Measurements from ENCODE around the gene VIL1.

- TF ChIP-seq CTCF (IDR thresholded peaks at IDR 0.05; ENCODE audit: insufficient read depth, low read length) (no peak), GABPA (IDR thresholded peaks at IDR 0.05; ENCODE audit: low read depth) (no peak), POLR2AphosphoS5 (IDR thresholded peaks at IDR 0.05; ENCODE audit: low read depth) (no peak), REST (IDR thresholded peaks at IDR 0.05; ENCODE audit: insufficient replicate concordance, low read depth) (no peak), SPI1 (IDR thresholded peaks at IDR 0.05; ENCODE audit: borderline replicate concordance, low read depth) (no peak)
Observed at GRCh38 chr2:218404351-218405085, 14.4 kb upstream of the VIL1 start.

Data from HL-60 (cell line).